HepG2 (cell line): ENCODE measurements around the gene RPL38. TPM values are rescaled to one million over a fixed set of nuclear protein-coding genes. Genes with fewer than 3 reads are reported as not detected.

Experiments
- ATAC-seq: fragments of 200-7000 bp; cut with Tn5 transposase; 3 replicates; pipeline ENCODE4 v1.9.1; 2020; ENCODE audit warnings: mild to moderate bottlenecking, moderate library complexity
- BruUV-seq: library from RNA; stranded (reverse); fragments of 400-500 nt; replicated peaks from 2 replicates; lab custom pipeline; 2021; lab: Mats Ljungman, UMichigan
- CTCF ChIA-PET: fragments of 300-600 bp; formaldehyde crosslinking; extraction: SDS; loops from one replicate; lab custom pipeline; 2021; ENCODE audit warnings: low total read pairs, inconsistent platforms, low intra/inter-chr PET ratio; lab: Yijun Ruan, JAX
- POLR2A ChIA-PET: fragments of 350-600 bp; sonication (Branson Sonifier 250); formaldehyde crosslinking; loops from one replicate; lab custom pipeline; 2020; ENCODE audit warnings: antibody characterized with exemption, inconsistent platforms; lab: Yijun Ruan, JAX
- DNase-seq: peaks from one replicate; pipeline ENCODE4 v3.0.0-alpha.2; 2015; ENCODE audit warnings: low spot score
- FAIRE-seq: peaks from 3 replicates; lab custom pipeline; 2011; peaks lifted over from hg19 to GRCh38; lab: Jason Lieb, UNC
- H2AFZ ChIP-seq: one replicate; pipeline ENCODE4 v1.6.1; 2011; ENCODE audit warnings: low read length, inconsistent platforms
- H3K27ac ChIP-seq: fragments of 300-600 bp; 3 replicates; pipeline ENCODE4 v1.8.0; 2011; ENCODE audit warnings: mixed run types, mild to moderate bottlenecking, mixed read lengths, low read length, inconsistent platforms; ENCODE audit not compliant: insufficient read depth; ENCODE audit errors: extremely low read length
- H3K27me3 ChIP-seq, 2 experiments: fragments of 200-600 bp in 1 of 2; 2 replicates in 1 of 2; 3 replicates in 1 of 2; pipeline versions ENCODE4 v1.6.0 to v1.8.0; 2011; ENCODE audit warnings: low read length in 2 of 2, mild to moderate bottlenecking in 2 of 2, moderate library complexity in 2 of 2, inconsistent platforms in 1 of 2; ENCODE audit not compliant: insufficient read depth in 2 of 2, control insufficient read depth in 1 of 2
- H3K36me3 ChIP-seq, 2 experiments: fragments of 200-600 bp in 1 of 2; replicated peaks in 1 of 2; 2 replicates in 1 of 2; 3 replicates in 1 of 2; pipeline versions ENCODE4 v1.5.1 to v1.8.0; 2011; ENCODE audit warnings: low read length in 2 of 2, inconsistent platforms in 1 of 2; ENCODE audit not compliant: insufficient read depth in 2 of 2, control insufficient read depth in 1 of 2
- H3K4me1 ChIP-seq: 2 replicates; pipeline ENCODE4 v1.5.1; 2012; ENCODE audit warnings: low read length, inconsistent platforms; ENCODE audit not compliant: insufficient read depth
- H3K4me2 ChIP-seq: 2 replicates; pipeline ENCODE4 v1.6.0; 2011; ENCODE audit warnings: low read depth, low read length, inconsistent platforms
- H3K4me3 ChIP-seq, 3 experiments: fragments of 200-600 bp in 1 of 3; sonication (generic), shearing (Covaris generic) in 1 of 3; replicated peaks in 1 of 3; 2 replicates each; pipeline ENCODE4 v1.5.1; 2011 to 2016; ENCODE audit warnings: low read length in 3 of 3, inconsistent platforms in 2 of 3, low read depth in 2 of 3, mild to moderate bottlenecking in 2 of 3, control low read depth in 1 of 3, mixed read lengths in 1 of 3; ENCODE audit not compliant: insufficient read depth in 1 of 3
- H3K79me2 ChIP-seq: one replicate; pipeline ENCODE4 v1.6.1; 2011; ENCODE audit warnings: low read length, inconsistent platforms; ENCODE audit not compliant: insufficient read depth
- H3K9ac ChIP-seq: 2 replicates; pipeline ENCODE4 v1.6.0; 2011; ENCODE audit warnings: mild to moderate bottlenecking, low read depth, low read length, inconsistent platforms; ENCODE audit not compliant: insufficient read depth
- H3K9me3 ChIP-seq: 2 replicates; pipeline ENCODE4 v1.5.1; 2012; ENCODE audit warnings: mild to moderate bottlenecking, low read length
- H4K20me1 ChIP-seq: 2 replicates; pipeline ENCODE4 v1.6.0; 2011; ENCODE audit warnings: inconsistent platforms, mild to moderate bottlenecking, low read length, moderate library complexity; ENCODE audit not compliant: insufficient read depth
- ATF7-NPFF ChIP-seq: sonication (generic); formaldehyde crosslinking; IDR thresholded peaks from 2 replicates; pipeline ENCODE4 v1.8.1; 2023; ENCODE audit warnings: mild to moderate bottlenecking, low read depth, missing genetic modification reagents, moderate library complexity
- CEBPB ChIP-seq: IDR thresholded peaks from 2 replicates; pipeline ENCODE4 v1.6.1; 2011; ENCODE audit warnings: low read depth, low read length, improper control_type of control experiment, borderline replicate concordance
- DMTF1 ChIP-seq: sonication (generic); formaldehyde crosslinking; IDR thresholded peaks from 2 replicates; pipeline ENCODE4 v1.4.0; 2020; ENCODE audit warnings: mild to moderate bottlenecking, missing genetic modification reagents
- MED1 ChIP-seq: sonication (generic); formaldehyde crosslinking; IDR thresholded peaks from 2 replicates; pipeline ENCODE4 v1.4.0; 2020; ENCODE audit warnings: missing genetic modification reagents
- NCOA2 ChIP-seq: sonication (generic); formaldehyde crosslinking; IDR thresholded peaks from 2 replicates; pipeline ENCODE4 v1.8.0; 2022; ENCODE audit warnings: inconsistent platforms
- PAF1 ChIP-seq: IDR thresholded peaks from 2 replicates; pipeline ENCODE4 v1.6.1; 2016; ENCODE audit warnings: missing genetic modification reagents, missing compliant biosample characterization
- PITX1 ChIP-seq: sonication (generic); formaldehyde crosslinking; IDR thresholded peaks from 2 replicates; pipeline ENCODE4 v1.5.1; 2020; ENCODE audit warnings: mild to moderate bottlenecking, missing genetic modification reagents
- RBFOX2 ChIP-seq: fragments of 200-400 bp; formaldehyde crosslinking; IDR thresholded peaks from 2 replicates; pipeline ENCODE4 v1.6.1; 2017; ENCODE audit warnings: low read depth, mild to moderate bottlenecking, low read length
- RFX3 ChIP-seq: IDR thresholded peaks from 2 replicates; pipeline ENCODE4 v1.6.1; 2016; ENCODE audit warnings: missing biosample characterization, missing genetic modification reagents
- SOX6 ChIP-seq, 2 experiments: fragments of 450-650 bp in 1 of 2; sonication (generic) in 1 of 2; formaldehyde crosslinking in 1 of 2; IDR thresholded peaks; 2 replicates each; pipeline versions ENCODE4 v1.4.0 to v1.6.1; 2017 to 2020; ENCODE audit warnings: antibody characterized with exemption in 1 of 2, mild to moderate bottlenecking in 1 of 2, missing genetic modification reagents in 1 of 2
- ZNF12 ChIP-seq: sonication (generic); formaldehyde crosslinking; IDR thresholded peaks from 2 replicates; pipeline ENCODE4 v1.5.0; 2020; ENCODE audit warnings: missing genetic modification reagents
- ZNF235 ChIP-seq: sonication (generic); formaldehyde crosslinking; IDR thresholded peaks from 2 replicates; pipeline ENCODE4 v1.8.1; 2023; ENCODE audit warnings: mild to moderate bottlenecking, missing genetic modification reagents, borderline replicate concordance
- ZNF33B ChIP-seq: sonication (generic); formaldehyde crosslinking; IDR thresholded peaks from 2 replicates; pipeline ENCODE4 v1.5.1; 2020; ENCODE audit warnings: mild to moderate bottlenecking, missing genetic modification reagents
- ZNF350 ChIP-seq: sonication (generic); formaldehyde crosslinking; IDR thresholded peaks from 2 replicates; pipeline ENCODE4 v1.4.0; 2020; ENCODE audit warnings: mild to moderate bottlenecking, low read depth, missing genetic modification reagents, borderline replicate concordance
- ZNF552 ChIP-seq: sonication (generic); formaldehyde crosslinking; IDR thresholded peaks from 2 replicates; pipeline ENCODE4 v1.9.0; 2022; ENCODE audit warnings: missing genetic modification reagents, mild to moderate bottlenecking, borderline replicate concordance
- ZNF75D ChIP-seq: sonication (generic); formaldehyde crosslinking; IDR thresholded peaks from 2 replicates; pipeline ENCODE4 v1.8.1; 2023; ENCODE audit warnings: missing genetic modification reagents, mild to moderate bottlenecking, borderline replicate concordance
- ZNF777 ChIP-seq: sonication (generic); formaldehyde crosslinking; IDR thresholded peaks from 2 replicates; pipeline ENCODE4 v1.4.0; 2020; ENCODE audit warnings: missing genetic modification reagents
- WGBS: methylation state at CpG from one replicate; pipeline ENCODE4 v1.1.6; 2017; ENCODE audit warnings: low lambda C conversion rate; 5-methylcytosine and 5-hydroxymethylcytosine counted together
- in situ Hi-C: cut with HindIII; loops from 2 replicates; pipeline ENCODE4 v1.10.0; 2017; ENCODE audit warnings: low pct_unique_long_range_greater_than_20kb; ENCODE audit not compliant: extremely low pct_ligation_motif_present
- intact Hi-C: fragments of 100-400 bp; cut with micrococcal nuclease; formaldehyde crosslinking; loops from one replicate; pipeline ENCODE4 v1.10.0; 2022; ENCODE audit not compliant: unreplicated experiment
- polyA plus RNA-seq, 8 experiments: library from polyadenylated mRNA; depleted of rRNA in 3 of 8; stranded (reverse) in 7 of 8; unstranded in 1 of 8; fragments of >200 nt; fragmentation: Illumina TruSeq in 4 of 8; extraction: Trizol in 4 of 8; gene quantifications; 2 replicates each; pipeline versions ENCODE4 v1.2.1 to v1.2.3, GENCODE V29; 2011 to 2016; ENCODE audit warnings: low read depth in 4 of 8, missing spikeins in 1 of 8, mixed read lengths in 1 of 8; ENCODE audit not compliant: insufficient read depth in 1 of 8
- total RNA-seq, 5 experiments: library from RNA; depleted of rRNA; stranded (reverse); fragments of >200 nt; fragmentation: Illumina TruSeq; extraction: Trizol; gene quantifications; 2 replicates each; pipeline ENCODE4 v1.2.3, GENCODE V29; 2016; ENCODE audit warnings: low read depth in 1 of 5
- TF ChIP-seq, protein P1 (sequence below): sonication (generic); formaldehyde crosslinking; IDR thresholded peaks from 2 replicates; pipeline ENCODE4 v1.4.0; 2020; ENCODE audit warnings: missing genetic modification reagents; ENCODE audit errors: not compliant biosample characterization
- TF ChIP-seq, protein P2 (sequence below): sonication (generic); formaldehyde crosslinking; IDR thresholded peaks from 2 replicates; pipeline ENCODE4 v1.4.0; 2020; ENCODE audit warnings: missing genetic modification reagents
- TF ChIP-seq, protein P3 (sequence below): sonication (generic); formaldehyde crosslinking; IDR thresholded peaks from 2 replicates; pipeline ENCODE4 v1.8.0; 2023; ENCODE audit warnings: mild to moderate bottlenecking, missing genetic modification reagents

RPL38 gene
- total and polyA plus RNA-seq, 2 of the 13 experiments (the other 11 are each of a cell fraction or from before 2014, with no cell fraction given), result 2,370 to 2,372 TPM

GRCh38 chr17:74163836-74164235, 39.6 kb upstream of the RPL38 start:
- no TSS peak for BruUV-seq
- FAIRE-seq, result no peak
- Histone ChIP-seq H3K27ac (no peak overlapping the region), H3K9me3 (no peaks in the 10 kb centered on the region), H3K4me3 (no peak overlapping the region), H3K79me2 (no peaks in the 10 kb centered on the region), H4K20me1 (no peaks in the 10 kb centered on the region; the same call in 1 of the 2 replicates), H3K36me3 (no peaks in the 10 kb centered on the region), H3K9ac (no peak overlapping the region), H3K4me1 (no peaks in the 10 kb centered on the region), H3K27me3 (peaks cover 8 to 46% of the 10 kb centered on the region in 2 experiments), H3K4me2 (no peak overlapping the region), H2AFZ (no peak overlapping the region)
- POLR2A ChIA-PET, result no interaction called here
- ATAC-seq, result no peak
- 9% methylated on average over 7 of the region's 7 CpGs for WGBS
- DNase-seq, result no peak
- no peak for TF ChIP-seq ZNF552 (CRISPR knock-in tag)
- TF ChIP-seq ZNF75D (CRISPR knock-in tag), result no peak
- TF ChIP-seq MED1 (CRISPR knock-in tag), result no peak
- no peak for TF ChIP-seq ZNF12 (CRISPR knock-in tag)
- TF ChIP-seq, protein P1, sequence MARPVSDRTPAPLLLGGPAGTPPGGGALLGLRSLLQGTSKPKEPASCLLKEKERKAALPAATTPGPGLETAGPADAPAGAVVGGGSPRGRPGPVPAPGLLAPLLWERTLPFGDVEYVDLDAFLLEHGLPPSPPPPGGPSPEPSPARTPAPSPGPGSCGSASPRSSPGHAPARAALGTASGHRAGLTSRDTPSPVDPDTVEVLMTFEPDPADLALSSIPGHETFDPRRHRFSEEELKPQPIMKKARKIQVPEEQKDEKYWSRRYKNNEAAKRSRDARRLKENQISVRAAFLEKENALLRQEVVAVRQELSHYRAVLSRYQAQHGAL (CRISPR knock-in tag), result no peak
- no peak for TF ChIP-seq ATF7-NPFF (CRISPR knock-in tag)
- TF ChIP-seq PITX1, result no peak
- no peak for TF ChIP-seq DMTF1 (CRISPR knock-in tag)
- no peak for TF ChIP-seq ZNF350
- no peak for TF ChIP-seq NCOA2
- TF ChIP-seq, protein P2, sequence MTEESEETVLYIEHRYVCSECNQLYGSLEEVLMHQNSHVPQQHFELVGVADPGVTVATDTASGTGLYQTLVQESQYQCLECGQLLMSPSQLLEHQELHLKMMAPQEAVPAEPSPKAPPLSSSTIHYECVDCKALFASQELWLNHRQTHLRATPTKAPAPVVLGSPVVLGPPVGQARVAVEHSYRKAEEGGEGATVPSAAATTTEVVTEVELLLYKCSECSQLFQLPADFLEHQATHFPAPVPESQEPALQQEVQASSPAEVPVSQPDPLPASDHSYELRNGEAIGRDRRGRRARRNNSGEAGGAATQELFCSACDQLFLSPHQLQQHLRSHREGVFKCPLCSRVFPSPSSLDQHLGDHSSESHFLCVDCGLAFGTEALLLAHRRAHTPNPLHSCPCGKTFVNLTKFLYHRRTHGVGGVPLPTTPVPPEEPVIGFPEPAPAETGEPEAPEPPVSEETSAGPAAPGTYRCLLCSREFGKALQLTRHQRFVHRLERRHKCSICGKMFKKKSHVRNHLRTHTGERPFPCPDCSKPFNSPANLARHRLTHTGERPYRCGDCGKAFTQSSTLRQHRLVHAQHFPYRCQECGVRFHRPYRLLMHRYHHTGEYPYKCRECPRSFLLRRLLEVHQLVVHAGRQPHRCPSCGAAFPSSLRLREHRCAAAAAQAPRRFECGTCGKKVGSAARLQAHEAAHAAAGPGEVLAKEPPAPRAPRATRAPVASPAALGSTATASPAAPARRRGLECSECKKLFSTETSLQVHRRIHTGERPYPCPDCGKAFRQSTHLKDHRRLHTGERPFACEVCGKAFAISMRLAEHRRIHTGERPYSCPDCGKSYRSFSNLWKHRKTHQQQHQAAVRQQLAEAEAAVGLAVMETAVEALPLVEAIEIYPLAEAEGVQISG, result no peak
- no peak for TF ChIP-seq ZNF235 (CRISPR knock-in tag)
- no peak for TF ChIP-seq CEBPB
- no peak for TF ChIP-seq RFX3
- TF ChIP-seq ZNF33B (CRISPR knock-in tag), result no peak
- no peak for TF ChIP-seq SOX6 (IDR thresholded peaks at IDR 0.05)
- TF ChIP-seq SOX6 (CRISPR knock-in tag; IDR thresholded peaks at IDR 0.05), result no peak
- TF ChIP-seq PAF1, result no peak
- TF ChIP-seq, protein P3, sequence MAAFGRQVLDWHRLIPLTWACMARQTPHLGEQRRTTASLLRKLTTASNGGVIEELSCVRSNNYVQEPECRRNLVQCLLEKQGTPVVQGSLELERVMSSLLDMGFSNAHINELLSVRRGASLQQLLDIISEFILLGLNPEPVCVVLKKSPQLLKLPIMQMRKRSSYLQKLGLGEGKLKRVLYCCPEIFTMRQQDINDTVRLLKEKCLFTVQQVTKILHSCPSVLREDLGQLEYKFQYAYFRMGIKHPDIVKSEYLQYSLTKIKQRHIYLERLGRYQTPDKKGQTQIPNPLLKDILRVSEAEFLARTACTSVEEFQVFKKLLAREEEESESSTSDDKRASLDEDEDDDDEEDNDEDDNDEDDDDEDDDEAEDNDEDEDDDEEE (CRISPR knock-in tag), result no peak
- no peak for TF ChIP-seq RBFOX2
- no peak for TF ChIP-seq ZNF777 (CRISPR knock-in tag)
- CTCF ChIA-PET, result no interaction called here
- in situ Hi-C loops (no loop called here), intact Hi-C loops (no loop called here)
